Measurements from ENCODE around the gene KIF5C.

KIF5C gene

DNA sequence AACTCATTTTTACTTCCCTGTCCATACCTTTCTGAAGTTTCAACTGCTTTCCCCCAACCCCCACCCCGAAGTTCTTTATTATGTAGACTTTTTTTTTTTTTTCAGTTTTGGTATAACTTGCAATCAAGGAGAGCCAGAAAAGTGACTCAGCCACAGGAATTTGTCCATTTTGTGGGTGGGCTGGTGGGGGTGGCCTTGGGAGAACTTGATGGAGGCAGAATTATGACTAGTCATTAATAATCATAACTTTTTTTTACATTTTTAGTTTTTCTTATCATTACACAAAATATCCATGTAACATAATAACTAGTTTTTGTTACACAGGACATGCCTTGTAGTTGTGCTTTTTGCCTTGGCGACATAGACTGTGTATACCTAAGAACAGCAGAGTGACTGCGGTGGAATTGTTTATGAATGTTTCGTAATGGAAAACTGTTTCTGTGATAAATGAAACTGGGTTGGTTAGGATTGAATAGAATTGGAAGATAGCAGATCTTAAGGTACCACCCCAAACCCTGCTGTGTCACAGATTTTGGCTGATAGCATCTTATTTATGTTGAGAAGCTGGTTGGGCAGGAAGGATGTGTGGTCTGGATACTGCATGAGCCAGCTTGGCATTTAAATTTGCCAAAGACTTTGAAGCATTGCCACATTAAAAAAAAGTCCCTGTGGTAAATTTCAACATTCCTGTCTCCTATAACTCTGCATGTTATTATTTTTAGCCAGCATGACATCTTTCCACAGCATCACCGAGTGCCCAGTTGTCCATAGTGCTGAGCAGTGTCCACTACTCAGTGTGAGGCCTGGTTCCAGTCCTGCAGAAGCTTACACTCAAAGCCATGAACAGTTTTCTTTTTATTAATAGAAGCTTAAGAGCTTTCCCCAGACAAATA lies 194.2 kb downstream of the KIF5C start:
- no peak for DNase-seq (ENCODE audit: low spot score)
- no peak for TF ChIP-seq CTCF (IDR thresholded peaks at IDR 0.05; ENCODE audit: extremely low read depth, missing control alignments)

- TF ChIP-seq CTCF (IDR thresholded peaks at IDR 0.05; ENCODE audit: extremely low read depth, missing control alignments): no peak
- no peak for DNase-seq (ENCODE audit: low spot score)
Observed at GRCh38 chr2:149070681-149071320, 195.8 kb downstream of the KIF5C start.

DNA sequence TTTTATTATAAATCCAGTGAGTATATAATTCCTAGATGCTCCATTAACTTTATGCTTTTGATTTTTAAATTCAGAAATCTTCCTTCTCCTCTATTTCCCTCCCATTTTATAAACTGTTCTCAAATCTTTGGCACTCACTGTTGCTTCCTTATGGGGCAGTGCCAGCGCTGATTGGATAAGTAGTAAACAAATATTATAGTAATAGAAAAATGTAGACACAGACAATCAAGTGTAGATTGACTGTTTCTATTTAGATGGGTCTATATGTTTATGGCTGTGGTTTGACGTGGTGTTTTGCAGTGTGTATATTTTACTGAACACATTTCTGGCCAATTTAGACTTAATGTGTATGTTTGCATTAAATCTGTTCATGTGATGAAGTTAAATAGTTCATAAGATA lies 200.1 kb downstream of the KIF5C start:
- no peak for TF ChIP-seq CTCF (IDR thresholded peaks at IDR 0.05; ENCODE audit: extremely low read depth, missing control alignments)
- DNase-seq (ENCODE audit: low spot score): no peak

- no peak for DNase-seq (ENCODE audit: low spot score)
- TF ChIP-seq CTCF (IDR thresholded peaks at IDR 0.05; ENCODE audit: extremely low read depth, missing control alignments): no peak
Observed at GRCh38 chr2:149075853-149076252, 200.8 kb downstream of the KIF5C start.

Data from GM20000 (cell line).